SK-N-SH (cell line): ENCODE data around the gene SORBS2. TPM values are rescaled to one million over a fixed set of nuclear protein-coding genes. Genes with fewer than 3 reads are reported as not detected.

Experiments
- CTCF ChIA-PET: fragments of 300-600, 350-600 bp; formaldehyde crosslinking; extraction: SDS; loops from one replicate; lab custom pipeline; 2021; lab: Yijun Ruan, JAX
- POLR2A ChIA-PET: fragments of 350-600 bp; sonication (Branson Sonifier 250); formaldehyde crosslinking; extraction: SDS; loops from one replicate; lab custom pipeline; 2020; ENCODE audit warnings: antibody characterized with exemption, inconsistent platforms; lab: Yijun Ruan, JAX
- DNase-seq: peaks from one replicate; pipeline ENCODE4 v3.0.0; 2012
- H2AFZ ChIP-seq: fragments of 200-600 bp; sonication (generic); 2 replicates; pipeline ENCODE4 v1.8.1; 2016; ENCODE audit warnings: antibody characterized with exemption, mild to moderate bottlenecking, low read depth
- H3F3A ChIP-seq: fragments of 200-600 bp; sonication (generic); replicated peaks from 2 replicates; pipeline ENCODE3; 2016; ENCODE audit warnings: antibody characterized with exemption, mild to moderate bottlenecking; ENCODE audit not compliant: insufficient read depth
- H3K27ac ChIP-seq, 2 experiments: fragments of 200-500 bp in 1 of 2; fragments of 200-600 bp in 1 of 2; sonication (Bioruptor generic) in 1 of 2; sonication (generic), shearing (Covaris generic) in 1 of 2; 2 replicates each; pipeline versions ENCODE4 v1.5.1 to v1.6.1; 2014 to 2016; ENCODE audit warnings: low read depth in 2 of 2, inconsistent platforms in 1 of 2, low read length in 1 of 2, mild to moderate bottlenecking in 1 of 2, mixed read lengths in 1 of 2
- H3K27me3 ChIP-seq: fragments of 200-600 bp; sonication (generic), shearing (Covaris generic); 2 replicates; pipeline ENCODE4 v1.6.1; 2016; ENCODE audit warnings: mixed run types; ENCODE audit not compliant: insufficient read depth
- H3K36me3 ChIP-seq, 2 experiments: fragments of 200-500 bp in 1 of 2; fragments of 200-600 bp in 1 of 2; sonication (Bioruptor generic) in 1 of 2; sonication (generic) in 1 of 2; replicated peaks in 1 of 2; 2 replicates each; pipeline versions ENCODE3 to v1.5.1; 2014 to 2016; ENCODE audit warnings: low read length in 1 of 2, mild to moderate bottlenecking in 1 of 2; ENCODE audit not compliant: insufficient read depth in 2 of 2, control insufficient read depth in 1 of 2
- H3K4me1 ChIP-seq, 2 experiments: fragments of 200-500 bp in 1 of 2; fragments of 200-600 bp in 1 of 2; sonication (Bioruptor generic) in 1 of 2; sonication (generic), shearing (Covaris generic) in 1 of 2; 2 replicates each; pipeline versions ENCODE4 v1.5.1 to v1.6.1; 2014 to 2016; ENCODE audit warnings: low read depth in 1 of 2, low read length in 1 of 2, mixed run types in 1 of 2; ENCODE audit not compliant: insufficient read depth in 2 of 2, control insufficient read depth in 1 of 2
- H3K4me2 ChIP-seq: fragments of 200-600 bp; sonication (generic), shearing (Covaris generic); 2 replicates; pipeline ENCODE4 v1.6.1; 2017; ENCODE audit warnings: mixed run types
- H3K4me3 ChIP-seq, 2 experiments: fragments of 200-500 bp in 1 of 2; fragments of 200-600 bp in 1 of 2; sonication (Bioruptor generic) in 1 of 2; sonication (generic), shearing (Covaris generic) in 1 of 2; 2 replicates each; pipeline versions ENCODE4 v1.5.1 to v1.8.1; 2014 to 2016; ENCODE audit warnings: low read depth in 2 of 2, inconsistent platforms in 1 of 2, low read length in 1 of 2, mild to moderate bottlenecking in 1 of 2, mixed read lengths in 1 of 2, moderate library complexity in 1 of 2
- H3K79me2 ChIP-seq: fragments of 200-600 bp; sonication (generic); 2 replicates; pipeline ENCODE4 v1.8.1; 2017; ENCODE audit warnings: mild to moderate bottlenecking; ENCODE audit not compliant: insufficient read depth
- H3K9ac ChIP-seq: fragments of 200-600 bp; sonication (generic); 2 replicates; pipeline ENCODE4 v1.6.1; 2017; ENCODE audit warnings: mixed run types
- H3K9me2 ChIP-seq: fragments of 200-600 bp; sonication (generic); 2 replicates; pipeline ENCODE4 v1.6.1; 2017; ENCODE audit warnings: mixed run types
- H3K9me3 ChIP-seq: fragments of 200-600 bp; sonication (generic); 2 replicates; pipeline ENCODE4 v1.6.1; 2017; ENCODE audit warnings: mixed run types, mild to moderate bottlenecking, moderate library complexity
- H4K20me1 ChIP-seq: fragments of 200-600 bp; sonication (generic); 2 replicates; pipeline ENCODE4 v1.6.1; 2017; ENCODE audit warnings: mild to moderate bottlenecking, mixed run types; ENCODE audit not compliant: insufficient read depth
- ELF1 ChIP-seq: IDR thresholded peaks from 2 replicates; pipeline ENCODE4 v1.4.0; 2012
- FOXM1 ChIP-seq: IDR thresholded peaks from 2 replicates; pipeline ENCODE4 v1.4.0; 2012; ENCODE audit warnings: low read depth, mild to moderate bottlenecking
- GATA2 ChIP-seq: sonication (generic); formaldehyde crosslinking; IDR thresholded peaks from 2 replicates; pipeline ENCODE4 v1.5.0; 2020; ENCODE audit warnings: mild to moderate bottlenecking, missing genetic modification reagents
- IRF3 ChIP-seq: fragments of 150-350 bp; IDR thresholded peaks from 2 replicates; pipeline ENCODE4 v1.6.1; 2016; ENCODE audit warnings: mild to moderate bottlenecking, low read depth, low read length
- MAX ChIP-seq: IDR thresholded peaks from 2 replicates; pipeline ENCODE4 v1.4.0; 2012; ENCODE audit warnings: low read depth
- MEF2A ChIP-seq: IDR thresholded peaks from 2 replicates; pipeline ENCODE4 v1.4.0; 2012; ENCODE audit warnings: low read depth, borderline replicate concordance
- MXI1 ChIP-seq: IDR thresholded peaks from 2 replicates; pipeline ENCODE4 v1.6.1; 2012; ENCODE audit warnings: mild to moderate bottlenecking, low read depth, low read length, improper control_type of control experiment
- NFIC ChIP-seq: IDR thresholded peaks from 2 replicates; pipeline ENCODE4 v1.4.0; 2012; ENCODE audit warnings: borderline replicate concordance
- NRF1 ChIP-seq: IDR thresholded peaks from 2 replicates; pipeline ENCODE4 v1.6.1; 2012; ENCODE audit warnings: low read depth, mild to moderate bottlenecking, low read length
- POLR2AphosphoS5 ChIP-seq: IDR thresholded peaks from 2 replicates; pipeline ENCODE4 v1.6.1; 2012; ENCODE audit warnings: low read depth, low read length
- RCOR1 ChIP-seq: fragments of 150-350 bp; IDR thresholded peaks from 2 replicates; pipeline ENCODE4 v1.6.1; 2017; ENCODE audit warnings: antibody characterized with exemption, low read length
- RFX5 ChIP-seq: IDR thresholded peaks from 2 replicates; pipeline ENCODE4 v1.6.1; 2012; ENCODE audit warnings: mild to moderate bottlenecking, improper control_type of control experiment, low read length
- RXRA ChIP-seq: IDR thresholded peaks from 2 replicates; pipeline ENCODE4 v1.4.0; 2012; ENCODE audit warnings: low read depth, mild to moderate bottlenecking, borderline replicate concordance
- TCF12 ChIP-seq: IDR thresholded peaks from 2 replicates; pipeline ENCODE4 v1.4.0; 2012
- USF1 ChIP-seq: IDR thresholded peaks from 2 replicates; pipeline ENCODE4 v1.4.0; 2012; ENCODE audit warnings: low read depth, borderline replicate concordance
- YY1 ChIP-seq: IDR thresholded peaks from 2 replicates; pipeline ENCODE4 v1.4.0; 2012; ENCODE audit warnings: low read depth, mild to moderate bottlenecking
- whole genome bisulfite sequencing: methylation state at CpG from one replicate; pipeline ENCODE4 v1.1.6; 2017; ENCODE audit warnings: low lambda C conversion rate; 5-methylcytosine and 5-hydroxymethylcytosine counted together
- polyA plus RNA-seq, 3 experiments: library from polyadenylated mRNA; depleted of rRNA; stranded (reverse); fragments of >200 nt; gene quantifications; 2 replicates each; pipeline ENCODE4 v1.2.3, GENCODE V29; 2012
- TF ChIP-seq, protein P1 (sequence below): fragments of 200-600 bp; sonication (generic); IDR thresholded peaks from 2 replicates; pipeline ENCODE4 v1.6.1; 2017; ENCODE audit warnings: antibody characterized with exemption, mild to moderate bottlenecking, moderate library complexity
- TF ChIP-seq, protein P2 (sequence below): IDR thresholded peaks from 2 replicates; pipeline ENCODE4; 2012

Gene SORBS2
- polyA plus RNA-seq, 1 of the 3 experiments (the other 2 are of a cell fraction): 2.5 TPM

DNA sequence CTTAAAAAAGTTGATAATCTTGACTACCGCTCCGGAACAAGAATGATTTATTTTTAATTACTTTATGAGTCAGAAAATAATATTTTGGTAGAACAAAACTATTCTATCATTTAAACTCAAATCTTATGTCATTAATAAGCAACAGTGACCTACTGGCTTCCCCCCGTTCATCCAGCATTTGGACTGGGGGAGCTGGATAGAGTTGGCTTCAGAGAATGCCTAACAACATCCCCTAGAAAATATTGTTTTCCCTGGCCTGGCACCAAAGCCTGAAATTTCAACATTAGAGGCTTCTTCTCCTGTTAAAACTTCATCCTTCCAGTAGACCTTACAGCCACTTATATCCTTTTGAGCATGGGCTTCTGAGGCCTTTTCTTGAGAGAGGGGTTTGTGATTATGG, 221.0 kb downstream of the SORBS2 start:
- WGBS: 72% methylated on average over 3 of the region's 3 CpGs
- POLR2A ChIA-PET: no interaction called here
- no peak for DNase-seq
- Histone ChIP-seq H3K27me3 (no peaks in the 10 kb centered on the region), H3K9ac (no peak overlapping the region), H3K4me2 (no peak overlapping the region), H3K27ac (no peak overlapping the region), H3K9me3 (peaks cover 6% of the 10 kb centered on the region; the same call in 1 of the 2 replicates), H3K4me3 (no peak overlapping the region), H3K4me1 (no peaks in the 10 kb centered on the region), H3K9me2 (no peaks in the 10 kb centered on the region), H3F3A (no peaks in the 10 kb centered on the region), H3K36me3 (no peaks in the 10 kb centered on the region), H4K20me1 (no peaks in the 10 kb centered on the region), H3K79me2 (no peaks in the 10 kb centered on the region), H2AFZ (no peak overlapping the region)
- CTCF ChIA-PET: interaction anchor here (0.7 to 1.5 kb wide), 4 partner anchors 12 to 447 kb away, joined by 3 to 7 read pairs (median 3); no protein-coding TSS in a partner anchor
- TF ChIP-seq NRF1 (no peak), GATA2 (no peak), IRF3 (no peak), POLR2AphosphoS5 (no peak), TCF12 (no peak), RXRA (no peak), RFX5 (no peak), MEF2A (no peak), MAX (no peak), ELF1 (no peak)
- TF ChIP-seq, protein P1, sequence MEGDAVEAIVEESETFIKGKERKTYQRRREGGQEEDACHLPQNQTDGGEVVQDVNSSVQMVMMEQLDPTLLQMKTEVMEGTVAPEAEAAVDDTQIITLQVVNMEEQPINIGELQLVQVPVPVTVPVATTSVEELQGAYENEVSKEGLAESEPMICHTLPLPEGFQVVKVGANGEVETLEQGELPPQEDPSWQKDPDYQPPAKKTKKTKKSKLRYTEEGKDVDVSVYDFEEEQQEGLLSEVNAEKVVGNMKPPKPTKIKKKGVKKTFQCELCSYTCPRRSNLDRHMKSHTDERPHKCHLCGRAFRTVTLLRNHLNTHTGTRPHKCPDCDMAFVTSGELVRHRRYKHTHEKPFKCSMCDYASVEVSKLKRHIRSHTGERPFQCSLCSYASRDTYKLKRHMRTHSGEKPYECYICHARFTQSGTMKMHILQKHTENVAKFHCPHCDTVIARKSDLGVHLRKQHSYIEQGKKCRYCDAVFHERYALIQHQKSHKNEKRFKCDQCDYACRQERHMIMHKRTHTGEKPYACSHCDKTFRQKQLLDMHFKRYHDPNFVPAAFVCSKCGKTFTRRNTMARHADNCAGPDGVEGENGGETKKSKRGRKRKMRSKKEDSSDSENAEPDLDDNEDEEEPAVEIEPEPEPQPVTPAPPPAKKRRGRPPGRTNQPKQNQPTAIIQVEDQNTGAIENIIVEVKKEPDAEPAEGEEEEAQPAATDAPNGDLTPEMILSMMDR: no peak

DNA sequence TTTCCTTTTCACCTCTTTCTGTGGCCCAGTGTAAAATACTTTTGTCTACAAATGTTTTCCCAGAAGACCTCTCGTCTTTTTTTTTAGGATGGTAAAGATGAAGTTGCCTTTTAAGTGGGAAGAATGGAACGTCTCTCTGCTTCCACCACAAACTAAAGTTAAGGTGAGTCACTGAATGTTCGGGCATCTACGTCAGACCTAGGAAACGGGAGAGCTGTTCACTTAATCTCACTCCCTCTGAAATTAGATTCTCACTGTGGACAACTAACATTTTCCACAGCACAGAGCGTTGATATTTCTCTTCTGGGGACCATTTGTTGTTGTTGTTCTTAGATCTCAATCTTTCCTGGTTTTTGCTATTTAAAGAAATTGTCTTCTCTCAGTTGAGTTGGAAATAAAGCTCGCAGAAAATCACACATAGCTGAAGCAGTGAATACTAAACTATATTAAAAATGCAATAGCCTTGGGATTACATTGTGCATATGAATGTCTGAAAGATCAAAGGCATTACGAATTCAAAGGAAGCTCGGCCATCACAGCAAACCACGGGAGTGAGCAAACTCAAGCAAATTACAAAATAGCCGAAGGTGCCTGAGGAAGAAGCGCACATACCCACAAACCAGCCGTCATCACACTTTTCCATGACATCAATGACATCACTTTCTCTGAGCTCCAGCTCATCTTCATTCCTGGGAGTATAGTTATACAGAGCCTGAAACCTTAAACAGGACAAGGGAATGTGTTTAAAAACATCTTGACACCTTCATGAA, 222.7 kb downstream of the SORBS2 start:
- Histone ChIP-seq H3K4me2 (no peak overlapping the region), H3K27ac (peak overlapping the region in 1 of 2 experiments; percentile 31; a peak in 2 of 4 replicates), H3K9me2 (no peaks in the 10 kb centered on the region), H3K4me3 (no peak overlapping the region), H3K36me3 (no peaks in the 10 kb centered on the region), H3K4me1 (no peaks in the 10 kb centered on the region), H3K9ac (no peak overlapping the region), H2AFZ (no peak overlapping the region), H3K9me3 (peaks cover 6% of the 10 kb centered on the region; the same call in 1 of the 2 replicates), H3F3A (no peaks in the 10 kb centered on the region), H4K20me1 (no peaks in the 10 kb centered on the region), H3K27me3 (no peaks in the 10 kb centered on the region), H3K79me2 (no peaks in the 10 kb centered on the region)
- WGBS: 71% methylated on average over 13 of the region's 13 CpGs
- CTCF ChIA-PET: interaction anchor here (1.0 kb wide), 2 partner anchors 9 to 22 kb away, joined by 3 read pairs; no protein-coding TSS in a partner anchor
- TF ChIP-seq RCOR1: no peak
- TF ChIP-seq MXI1: no peak
- no peak for TF ChIP-seq NFIC
- TF ChIP-seq IRF3: no peak
- TF ChIP-seq FOXM1: no peak
- no peak for TF ChIP-seq POLR2AphosphoS5
- TF ChIP-seq YY1: no peak
- TF ChIP-seq, protein P2, sequence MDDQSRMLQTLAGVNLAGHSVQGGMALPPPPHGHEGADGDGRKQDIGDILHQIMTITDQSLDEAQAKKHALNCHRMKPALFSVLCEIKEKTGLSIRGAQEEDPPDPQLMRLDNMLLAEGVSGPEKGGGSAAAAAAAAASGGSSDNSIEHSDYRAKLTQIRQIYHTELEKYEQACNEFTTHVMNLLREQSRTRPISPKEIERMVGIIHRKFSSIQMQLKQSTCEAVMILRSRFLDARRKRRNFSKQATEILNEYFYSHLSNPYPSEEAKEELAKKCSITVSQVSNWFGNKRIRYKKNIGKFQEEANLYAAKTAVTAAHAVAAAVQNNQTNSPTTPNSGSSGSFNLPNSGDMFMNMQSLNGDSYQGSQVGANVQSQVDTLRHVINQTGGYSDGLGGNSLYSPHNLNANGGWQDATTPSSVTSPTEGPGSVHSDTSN: no peak
- TF ChIP-seq MEF2A: no peak
- no peak for TF ChIP-seq USF1
- POLR2A ChIA-PET: no interaction called here
- DNase-seq: no peak
